K562 treated with DMSO at 1 percent for 24 hours (cell line): ENCODE measurements around the gene COMP. TPM values are rescaled to one million over a fixed set of nuclear protein-coding genes. Genes with fewer than 3 reads are reported as not detected.

Experiments
- total RNA-seq: library from RNA; unstranded; fragments of 300-600 nt; gene quantifications from 2 replicates; pipeline ENCODE4 v1.2.3, GENCODE V29; 2022; ENCODE audit warnings: low read depth; ENCODE audit not compliant: insufficient read depth

COMP gene
- not detected in 2 replicates for total RNA-seq

DNA sequence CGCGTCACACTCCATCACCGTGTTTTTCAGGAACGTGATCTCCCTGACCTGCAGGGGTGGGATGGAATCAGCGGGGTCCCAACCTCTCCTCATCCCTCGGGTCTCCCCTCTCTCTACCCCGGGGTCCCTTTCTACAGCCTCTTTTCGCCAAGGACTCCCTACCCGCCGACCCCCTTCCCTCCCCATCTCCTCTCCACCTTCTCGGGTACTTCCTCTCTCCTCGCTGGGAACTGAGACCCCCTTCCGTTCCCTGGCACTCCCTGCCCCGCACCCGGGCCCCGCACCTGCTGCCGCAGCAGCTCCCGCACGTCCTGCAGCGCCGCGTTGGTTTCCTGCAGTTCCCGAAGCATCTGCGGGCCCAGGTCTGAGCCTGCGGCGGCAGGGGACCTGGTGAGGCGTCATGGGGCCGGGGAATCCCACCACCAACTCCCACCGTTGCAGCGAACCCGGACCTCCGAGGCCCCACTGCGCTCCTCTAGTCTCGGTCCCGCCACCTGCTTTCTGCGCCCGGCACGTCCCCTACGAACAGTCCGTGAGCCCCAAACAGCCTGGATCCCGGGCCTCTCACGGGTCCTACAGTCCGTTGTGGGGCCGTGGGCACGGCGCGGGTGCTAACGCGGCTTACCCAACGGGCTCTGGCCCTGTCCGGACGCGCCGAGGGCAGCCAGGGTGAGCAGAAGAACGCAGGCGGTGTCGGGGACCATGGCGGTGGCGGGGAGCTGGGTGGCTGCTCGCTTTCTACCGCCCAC, at the start of gene COMP:
Gene COMP, minus strand, starts transcription at position 740 of the 749 bp plus-strand sequence. Its CDS starts 36 bp downstream, at position 704.

DNA sequence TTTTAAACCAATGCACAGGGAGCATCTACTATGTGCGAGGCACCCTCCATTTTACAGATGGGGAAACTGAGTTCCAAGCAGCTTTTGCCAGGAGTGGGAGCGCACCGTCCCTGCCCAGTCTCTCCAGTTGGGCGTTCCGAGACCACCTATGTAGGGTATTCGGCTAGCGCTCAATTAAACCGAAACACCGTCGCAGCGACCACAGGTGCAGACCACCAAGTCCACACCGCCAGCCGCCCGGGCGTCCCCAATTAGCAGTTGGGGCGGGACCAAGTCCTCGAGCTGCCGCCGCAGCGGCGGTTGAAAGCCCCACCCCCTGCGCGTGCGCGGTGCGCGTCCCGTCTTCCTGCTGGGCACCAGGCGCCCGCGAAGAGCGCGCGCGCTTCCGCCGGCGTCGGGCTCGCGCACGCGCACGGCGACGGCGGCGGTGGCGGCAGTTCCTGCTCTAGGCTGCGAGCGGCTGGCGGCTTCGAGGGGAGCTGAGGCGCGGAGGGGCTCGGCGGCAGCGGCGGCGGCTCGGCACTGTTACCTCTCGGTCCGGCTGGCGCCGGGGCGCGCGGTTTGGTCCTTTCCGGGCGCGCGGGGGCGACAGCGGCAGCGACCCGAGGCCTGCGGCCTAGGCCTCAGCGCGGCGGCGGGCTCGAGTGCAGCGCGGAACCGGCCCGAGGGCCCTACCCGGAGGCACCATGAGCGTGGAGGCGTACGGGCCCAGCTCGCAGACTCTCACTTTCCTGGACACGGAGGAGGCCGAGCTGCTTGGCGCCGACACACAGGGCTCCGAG, 40.6 kb upstream of the COMP start, which contains the start of gene UPF1:
Gene UPF1, plus strand, starts transcription at position 436 of the 782 bp plus-strand sequence. Its CDS starts 251 bp downstream, at position 687.

Other genes with a start within 250 kb of the COMP start
- gene FKBP8, start 247.7 kb downstream of the COMP start, total RNA-seq = 364 and 404 TPM in 2 replicates
- gene KXD1, start 233.4 kb downstream of the COMP start, total RNA-seq = 149 and 164 TPM in 2 replicates
- gene UBA52, start 219.4 kb downstream of the COMP start, total RNA-seq = 2,583 and 2,749 TPM in 2 replicates
- gene REX1BD, start 202.5 kb downstream of the COMP start, total RNA-seq = 142 and 151 TPM in 2 replicates
- 2.5 and 2.8 TPM in 2 replicates for gene CRLF1, start 184.5 kb downstream of the COMP start, total RNA-seq
- gene TMEM59L, start 178.4 kb downstream of the COMP start, total RNA-seq = 0.45 TPM in 1 of 2 replicates, not detected in the other
- 14.6 and 14.8 TPM in 2 replicates for gene KLHL26, start 154.3 kb downstream of the COMP start, total RNA-seq
- gene CRTC1, start 107.6 kb downstream of the COMP start, total RNA-seq = 19.0 and 23.5 TPM in 2 replicates
- gene UPF1, start 40.7 kb upstream of the COMP start, total RNA-seq = 80.1 and 81.7 TPM in 2 replicates
- 0.93 and 1.1 TPM in 2 replicates for gene CERS1, start 104.9 kb upstream of the COMP start, total RNA-seq
- gene COPE, start 128.1 kb upstream of the COMP start, total RNA-seq = 511 and 581 TPM in 2 replicates
- 91.7 and 115 TPM in 2 replicates for gene DDX49, start 128.4 kb upstream of the COMP start, total RNA-seq
- gene HOMER3, start 149.9 kb upstream of the COMP start, total RNA-seq = 12.2 and 13.3 TPM in 2 replicates
- 57.3 and 58.9 TPM in 2 replicates for gene SUGP2, start 242.2 kb upstream of the COMP start, total RNA-seq
- gene ARMC6, start 242.3 kb upstream of the COMP start, total RNA-seq = 33.1 and 37.5 TPM in 2 replicates